SK-N-SH (cell line): ENCODE results near the gene CCDC13.

ENCODE experiments used
- CTCF ChIP-seq: fragments of 200-600 bp; sonication (generic); IDR thresholded peaks from 2 replicates; pipeline ENCODE4 v1.6.1; 2017; ENCODE audit warnings: antibody characterized with exemption, mild to moderate bottlenecking, moderate library complexity
- ELF1 ChIP-seq: IDR thresholded peaks from 2 replicates; pipeline ENCODE4 v1.4.0; 2012
- EP300 ChIP-seq, 2 experiments: IDR thresholded peaks; 2 replicates each; pipeline versions ENCODE4 v1.4.0 to v1.6.1; 2012; ENCODE audit warnings: borderline replicate concordance in 1 of 2, low read depth in 1 of 2, low read length in 1 of 2
- EZH2phosphoT487 ChIP-seq: fragments of 200-600 bp; sonication (generic); IDR thresholded peaks from 2 replicates; pipeline ENCODE4 v1.6.1; 2017; ENCODE audit warnings: low read depth, mixed run types, mild to moderate bottlenecking, antibody characterized with exemption, moderate library complexity, borderline replicate concordance
- JUND ChIP-seq: IDR thresholded peaks from 2 replicates; pipeline ENCODE4 v1.4.0; 2012
- MAX ChIP-seq: IDR thresholded peaks from 2 replicates; pipeline ENCODE4 v1.4.0; 2012; ENCODE audit warnings: low read depth
- NRF1 ChIP-seq: IDR thresholded peaks from 2 replicates; pipeline ENCODE4 v1.6.1; 2012; ENCODE audit warnings: low read depth, mild to moderate bottlenecking, low read length
- POLR2AphosphoS5 ChIP-seq: IDR thresholded peaks from 2 replicates; pipeline ENCODE4 v1.6.1; 2012; ENCODE audit warnings: low read depth, low read length
- REST ChIP-seq: IDR thresholded peaks from 2 replicates; pipeline ENCODE4 v1.6.1; 2012; ENCODE audit warnings: mild to moderate bottlenecking, low read depth, low read length, moderate library complexity
- RFX5 ChIP-seq: IDR thresholded peaks from 2 replicates; pipeline ENCODE4 v1.6.1; 2012; ENCODE audit warnings: mild to moderate bottlenecking, improper control_type of control experiment, low read length
- TAF1 ChIP-seq: IDR thresholded peaks from 2 replicates; pipeline ENCODE4 v1.6.1; 2012; ENCODE audit warnings: low read depth, mild to moderate bottlenecking, low read length, moderate library complexity, borderline replicate concordance
- TEAD4 ChIP-seq: IDR thresholded peaks from 2 replicates; pipeline ENCODE4 v1.4.0; 2012; ENCODE audit warnings: mild to moderate bottlenecking, borderline replicate concordance; ENCODE audit not compliant: insufficient read depth
- YY1 ChIP-seq: IDR thresholded peaks from 2 replicates; pipeline ENCODE4 v1.4.0; 2012; ENCODE audit warnings: low read depth, mild to moderate bottlenecking
- TF ChIP-seq, protein P1 (sequence below): IDR thresholded peaks from 2 replicates; pipeline ENCODE4 v1.4.0; 2012; ENCODE audit warnings: low read depth, borderline replicate concordance

- no peak for TF ChIP-seq CTCF
- no peak for TF ChIP-seq REST
- TF ChIP-seq EZH2phosphoT487, result no peak
- no peak for TF ChIP-seq POLR2AphosphoS5
- no peak for TF ChIP-seq TAF1
- TF ChIP-seq, protein P1, sequence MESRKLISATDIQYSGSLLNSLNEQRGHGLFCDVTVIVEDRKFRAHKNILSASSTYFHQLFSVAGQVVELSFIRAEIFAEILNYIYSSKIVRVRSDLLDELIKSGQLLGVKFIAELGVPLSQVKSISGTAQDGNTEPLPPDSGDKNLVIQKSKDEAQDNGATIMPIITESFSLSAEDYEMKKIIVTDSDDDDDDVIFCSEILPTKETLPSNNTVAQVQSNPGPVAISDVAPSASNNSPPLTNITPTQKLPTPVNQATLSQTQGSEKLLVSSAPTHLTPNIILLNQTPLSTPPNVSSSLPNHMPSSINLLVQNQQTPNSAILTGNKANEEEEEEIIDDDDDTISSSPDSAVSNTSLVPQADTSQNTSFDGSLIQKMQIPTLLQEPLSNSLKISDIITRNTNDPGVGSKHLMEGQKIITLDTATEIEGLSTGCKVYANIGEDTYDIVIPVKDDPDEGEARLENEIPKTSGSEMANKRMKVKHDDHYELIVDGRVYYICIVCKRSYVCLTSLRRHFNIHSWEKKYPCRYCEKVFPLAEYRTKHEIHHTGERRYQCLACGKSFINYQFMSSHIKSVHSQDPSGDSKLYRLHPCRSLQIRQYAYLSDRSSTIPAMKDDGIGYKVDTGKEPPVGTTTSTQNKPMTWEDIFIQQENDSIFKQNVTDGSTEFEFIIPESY, result no peak
- TF ChIP-seq RFX5, result no peak
- TF ChIP-seq YY1, result no peak
- no peak for TF ChIP-seq TEAD4
- TF ChIP-seq JUND, result no peak
- no peak for TF ChIP-seq ELF1
- TF ChIP-seq EP300 (IDR thresholded peaks at IDR 0.05; ENCODE audit: borderline replicate concordance in 1 of 2, low read depth in 1 of 2, low read length in 1 of 2), result no peak
- no peak for TF ChIP-seq MAX
- no peak for TF ChIP-seq NRF1
These were observed 36.1 kb upstream of the CCDC13 start, which contains the start of gene ACKR2 for GRCh38 chr3:42809202-42809601.
